RPMI7951 (cell line): Measurements from ENCODE around the gene ZNF398. TPM values are rescaled to one million over a fixed set of nuclear protein-coding genes. Genes with fewer than 3 reads are reported as not detected.

Experiments used
- DNase-seq: peaks from one replicate; pipeline ENCODE4 v3.0.0-alpha.2; 2012; ENCODE audit warnings: low read depth
- total RNA-seq: library from RNA; depleted of rRNA; stranded (reverse); fragments of >200 nt; shearing (Covaris generic); gene quantifications from 2 replicates; pipeline ENCODE4 v1.2.3, GENCODE V29; 2014; rRNA removed

ZNF398 gene, protein sequence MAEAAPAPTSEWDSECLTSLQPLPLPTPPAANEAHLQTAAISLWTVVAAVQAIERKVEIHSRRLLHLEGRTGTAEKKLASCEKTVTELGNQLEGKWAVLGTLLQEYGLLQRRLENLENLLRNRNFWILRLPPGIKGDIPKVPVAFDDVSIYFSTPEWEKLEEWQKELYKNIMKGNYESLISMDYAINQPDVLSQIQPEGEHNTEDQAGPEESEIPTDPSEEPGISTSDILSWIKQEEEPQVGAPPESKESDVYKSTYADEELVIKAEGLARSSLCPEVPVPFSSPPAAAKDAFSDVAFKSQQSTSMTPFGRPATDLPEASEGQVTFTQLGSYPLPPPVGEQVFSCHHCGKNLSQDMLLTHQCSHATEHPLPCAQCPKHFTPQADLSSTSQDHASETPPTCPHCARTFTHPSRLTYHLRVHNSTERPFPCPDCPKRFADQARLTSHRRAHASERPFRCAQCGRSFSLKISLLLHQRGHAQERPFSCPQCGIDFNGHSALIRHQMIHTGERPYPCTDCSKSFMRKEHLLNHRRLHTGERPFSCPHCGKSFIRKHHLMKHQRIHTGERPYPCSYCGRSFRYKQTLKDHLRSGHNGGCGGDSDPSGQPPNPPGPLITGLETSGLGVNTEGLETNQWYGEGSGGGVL
- total RNA-seq: 11.1 and 14.2 TPM in 2 replicates

DNA sequence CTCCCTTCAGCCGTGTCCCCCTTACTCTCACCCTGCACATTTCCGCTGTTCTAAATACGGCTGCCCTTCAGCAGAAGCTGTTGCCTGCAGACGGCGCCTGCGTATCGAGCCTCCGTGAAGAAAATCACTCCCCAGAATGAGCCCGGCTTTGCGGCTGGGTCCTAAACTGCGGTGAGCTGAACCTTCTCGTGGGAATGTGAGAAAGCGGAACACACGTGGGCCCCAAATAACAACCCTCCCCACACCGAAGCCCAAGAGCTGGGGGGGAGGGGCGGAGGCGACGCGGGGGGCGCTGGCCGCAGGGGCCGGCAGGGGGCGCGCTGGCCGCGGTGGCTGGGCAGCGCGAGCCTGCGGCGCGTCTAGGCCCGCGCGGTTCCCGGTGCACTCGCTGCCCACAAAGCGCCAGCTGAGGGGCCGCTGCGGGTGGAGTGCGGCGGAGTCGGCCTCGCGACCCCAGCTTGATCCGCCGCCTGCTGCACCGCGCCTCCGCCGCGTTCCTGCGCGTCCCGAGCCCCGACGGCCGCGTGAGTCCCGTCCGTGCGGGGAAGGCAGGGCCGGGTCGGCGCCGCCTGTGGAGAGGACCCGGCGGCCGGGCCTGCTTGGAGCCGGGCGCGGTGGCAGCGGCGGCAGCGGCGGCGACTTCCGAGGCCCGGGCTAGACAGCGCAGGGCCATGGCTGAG is at the start of gene ZNF398:
Gene ZNF398 (plus strand): TSS at position 382 of the 680 bp plus-strand sequence. CDS start 290 bp downstream, at position 672.
- peak; percentile 82 for DNase-seq

DNA sequence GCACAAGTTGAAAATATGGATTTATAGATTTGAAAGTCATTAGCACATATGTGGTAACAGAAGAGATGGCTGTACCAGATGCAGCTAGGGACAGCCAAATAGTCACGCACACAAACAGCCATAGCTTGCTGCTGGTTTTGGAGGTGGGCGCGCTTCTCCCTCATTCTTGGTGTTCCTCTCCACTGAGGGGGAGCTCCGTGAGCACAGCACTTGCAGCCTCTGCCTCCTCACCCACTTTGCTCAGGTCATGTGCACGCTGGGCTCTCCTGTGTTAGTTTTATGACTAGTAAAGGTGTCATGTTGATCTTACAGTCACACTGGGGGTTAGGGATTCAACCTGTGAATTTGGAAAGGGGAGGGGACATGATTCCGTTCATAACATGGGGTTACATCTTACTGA is 48.2 kb upstream of the ZNF398 start:
- no peak for DNase-seq

DNA sequence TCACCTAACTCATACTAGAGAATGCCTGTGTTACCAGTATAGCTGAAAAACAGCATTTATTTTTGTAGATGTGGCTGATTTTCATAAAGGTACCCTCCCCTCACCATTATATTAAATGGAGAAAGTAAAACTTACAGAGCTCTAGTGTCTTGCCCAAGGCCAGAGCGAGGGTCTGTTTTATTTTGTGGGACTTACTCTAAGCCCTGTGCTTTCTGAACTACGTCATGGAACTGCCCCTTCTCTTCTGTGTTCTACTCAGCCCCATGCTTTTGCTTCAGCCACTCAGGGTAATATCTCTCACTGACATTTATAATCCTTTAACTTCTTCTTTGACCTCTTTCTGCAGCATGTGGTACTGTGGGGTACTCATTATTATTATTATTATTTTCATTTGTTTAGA is 46.4 kb upstream of the ZNF398 start:
- DNase-seq: no peak

DNA sequence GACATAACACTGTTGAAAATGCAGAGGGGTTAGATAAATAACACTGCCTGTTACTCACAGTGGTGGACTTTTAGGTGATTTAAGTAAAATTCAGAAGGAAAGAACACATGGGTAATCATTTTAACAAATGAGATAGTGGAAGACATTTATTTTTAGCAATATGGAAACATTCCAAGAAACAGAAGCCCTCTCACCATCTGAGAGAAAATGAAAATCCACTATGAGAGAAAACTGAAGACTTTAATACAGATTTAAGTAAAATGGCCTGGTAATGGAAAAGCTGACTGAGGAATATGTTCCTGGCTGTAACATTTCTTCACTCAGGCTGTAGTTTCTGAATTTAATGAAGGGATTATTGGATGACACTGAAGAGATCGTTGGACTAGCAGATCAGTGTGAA is 44.6 kb upstream of the ZNF398 start:
- DNase-seq: no peak

DNA sequence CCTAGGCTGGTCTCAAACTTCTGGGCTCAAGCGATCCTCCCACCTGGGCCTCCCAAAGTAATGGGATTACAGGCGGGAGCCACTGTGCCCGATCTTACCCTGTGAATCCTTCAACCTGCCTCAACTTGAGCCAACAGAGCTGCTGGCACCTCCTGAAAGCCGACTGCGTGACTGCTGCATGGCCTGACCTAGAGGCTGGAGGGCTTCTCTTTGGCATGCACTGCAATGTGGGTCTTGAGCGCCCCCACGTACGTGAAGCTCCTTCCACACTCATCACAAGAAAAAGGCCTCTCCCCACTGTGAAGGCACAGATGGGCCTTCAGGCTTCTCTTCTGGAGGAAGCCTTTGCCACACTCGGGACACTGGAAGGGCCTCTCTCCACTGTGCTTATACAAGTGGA is 43.8 kb upstream of the ZNF398 start:
- no peak for DNase-seq

DNA sequence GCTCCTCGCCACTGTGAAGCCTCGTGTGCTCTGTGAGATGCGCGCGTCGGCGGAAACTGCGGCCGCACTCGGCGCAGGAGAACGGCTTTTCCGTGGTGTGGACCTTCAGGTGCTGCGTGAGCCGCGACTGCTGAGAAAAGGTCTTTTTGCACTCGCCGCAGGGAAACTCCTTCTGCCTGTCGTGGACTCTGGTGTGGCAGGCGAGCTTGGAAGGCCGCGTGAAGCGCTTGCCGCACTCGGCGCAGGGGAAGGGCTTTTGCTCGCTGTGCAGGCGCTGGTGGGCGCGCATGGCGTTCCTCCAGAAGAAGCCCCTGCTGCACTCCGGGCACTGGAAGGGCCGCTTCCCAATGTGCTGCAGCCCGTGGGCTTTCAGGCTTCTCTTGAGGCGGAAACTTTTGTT is 43.0 kb upstream of the ZNF398 start:
- DNase-seq: no peak

DNA sequence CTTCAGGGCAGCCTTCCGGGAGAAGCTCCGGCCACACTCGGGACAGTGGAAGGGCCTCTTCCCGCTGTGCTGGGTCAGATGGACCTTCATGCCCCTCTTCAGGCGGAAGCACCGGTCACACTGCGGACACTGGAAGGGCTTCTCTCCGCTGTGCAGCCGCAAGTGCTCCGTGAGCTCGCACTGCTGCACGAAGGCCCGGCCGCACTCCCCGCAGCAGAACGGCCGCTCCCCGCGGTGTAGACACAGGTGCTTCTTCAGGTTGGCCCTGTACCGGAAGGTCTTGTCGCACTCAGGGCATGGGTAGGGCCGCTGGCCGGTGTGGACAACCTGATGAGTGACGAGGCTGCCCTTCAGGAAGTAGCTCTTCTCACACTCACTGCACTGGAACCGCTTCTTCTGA is 42.5 kb upstream of the ZNF398 start:
- no peak for DNase-seq

DNA sequence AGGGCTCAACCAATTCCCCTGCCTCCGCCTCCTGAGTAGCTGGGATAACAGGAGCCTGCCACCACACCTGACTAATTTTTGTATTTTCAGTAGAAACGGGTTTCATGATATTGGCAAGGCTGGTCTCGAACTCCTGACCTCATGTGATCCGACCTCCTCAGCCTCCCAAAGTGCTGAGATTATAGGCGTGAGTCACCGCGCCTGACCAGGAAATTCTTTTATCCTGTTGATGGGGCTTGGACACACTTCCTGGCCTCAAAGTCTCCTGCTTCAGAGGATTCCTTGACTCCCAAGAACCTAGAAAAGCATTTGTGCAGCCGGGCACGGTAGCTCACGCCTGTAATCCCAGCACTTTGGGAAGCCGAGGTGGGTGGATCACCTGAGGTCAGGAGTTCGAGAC is 37.3 kb upstream of the ZNF398 start:
- no peak for DNase-seq

DNA sequence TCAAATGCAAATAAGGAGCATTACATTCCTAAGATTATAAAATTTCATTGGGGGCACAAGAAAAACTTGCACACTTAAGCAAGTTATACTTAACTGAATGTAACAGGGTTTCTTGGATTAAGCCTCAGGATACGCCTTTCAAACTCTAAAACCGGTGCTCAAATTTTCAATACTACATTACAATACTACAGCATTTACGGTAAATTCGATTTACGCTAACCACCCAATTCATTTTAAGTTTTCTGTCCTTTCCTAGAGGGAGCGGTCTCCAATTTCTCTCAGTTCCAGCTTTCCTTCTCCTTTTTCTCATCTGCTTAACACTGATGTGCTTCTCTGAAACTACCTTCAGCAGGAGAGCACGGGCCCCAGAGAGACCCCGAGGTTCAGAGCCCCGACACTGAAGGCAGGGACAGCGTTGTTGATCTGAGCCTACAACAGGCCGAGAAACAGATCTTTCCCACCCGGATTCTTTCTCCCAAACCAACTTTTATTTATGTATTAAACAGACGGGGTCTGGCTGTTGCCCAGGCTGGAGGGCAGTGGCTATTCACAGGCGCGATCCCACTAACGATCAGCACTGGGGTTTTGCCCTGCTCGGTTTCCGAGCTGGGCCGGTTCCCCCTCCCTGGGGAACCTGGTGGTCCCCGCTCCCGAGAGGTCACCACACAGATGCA is 21.9 kb upstream of the ZNF398 start:
- peak; percentile 10 for DNase-seq

DNA sequence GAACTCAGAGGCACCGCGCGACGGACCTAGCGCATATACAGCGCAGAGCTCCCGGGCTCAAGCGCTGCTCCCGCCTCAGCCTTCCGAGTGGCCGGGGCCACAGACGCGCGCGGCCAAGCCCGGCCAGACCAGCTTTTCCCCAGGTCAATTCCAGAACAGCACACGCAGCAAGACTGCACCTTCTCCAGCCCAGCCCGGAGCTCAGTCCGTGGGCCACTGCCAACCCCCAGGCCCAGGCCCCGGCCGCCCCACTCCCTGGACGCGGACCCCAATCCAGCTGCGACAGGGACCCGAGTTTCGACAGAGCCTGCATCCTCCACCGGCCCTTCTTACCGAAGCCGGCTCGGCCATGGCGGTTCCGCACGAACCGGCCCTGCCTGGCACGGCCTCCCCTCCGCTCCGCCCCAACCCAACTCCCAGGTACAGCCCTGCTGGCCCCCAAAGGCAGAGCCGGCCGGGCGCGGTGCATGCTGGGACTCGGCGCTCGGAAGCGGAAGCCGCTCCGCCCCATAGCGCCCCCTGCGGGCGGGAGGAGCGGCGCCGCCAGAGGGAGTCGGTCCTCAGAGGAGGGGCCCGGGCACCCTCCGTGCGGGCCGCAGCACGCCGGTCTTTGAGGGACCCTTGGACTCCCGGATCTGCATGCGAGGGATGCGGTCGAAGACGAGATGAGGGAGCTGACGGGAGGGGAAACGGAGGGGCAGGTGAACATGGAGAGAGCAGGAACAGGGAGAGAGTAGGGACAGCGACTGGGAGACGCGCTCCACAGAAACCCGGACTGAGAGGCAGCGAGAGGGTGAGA is 21.2 kb upstream of the ZNF398 start, which contains the start of gene ZNF425:
Gene ZNF425 (minus strand): TSS at position 462 of the 799 bp plus-strand sequence. CDS start 111 bp downstream, at position 351.
- peak; percentile 90 for DNase-seq

DNA sequence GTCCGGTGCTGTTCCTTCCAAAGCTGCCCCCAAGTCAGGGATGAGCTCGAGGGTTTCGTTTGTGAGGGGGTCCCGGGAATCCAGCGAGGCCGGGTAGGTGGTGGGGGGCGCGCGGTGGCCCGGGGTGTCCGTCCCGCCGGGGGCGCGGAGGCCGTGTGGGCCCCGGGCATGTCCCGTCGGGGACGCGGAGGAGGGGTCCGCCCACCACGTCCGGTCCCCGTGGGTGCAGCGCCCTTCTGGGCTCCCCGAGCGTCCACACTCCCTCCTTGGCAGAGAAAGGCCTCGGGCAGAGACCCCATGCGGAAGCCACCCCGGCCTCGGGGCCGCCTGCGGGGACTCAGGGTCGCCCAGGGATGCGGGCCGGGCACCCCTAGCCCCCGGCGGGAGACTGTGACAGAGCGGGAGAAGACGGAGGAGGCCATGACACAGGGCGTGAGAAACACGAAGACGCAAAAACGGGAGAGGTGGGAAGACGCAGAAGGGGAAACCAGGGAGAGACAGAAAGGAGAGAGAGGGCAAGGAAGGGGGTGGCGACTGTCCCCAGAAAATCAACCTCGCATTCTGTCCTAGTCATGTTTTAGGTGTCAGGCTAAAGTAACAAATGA is 20.5 kb upstream of the ZNF398 start:
- peak; percentile 45 for DNase-seq

DNA sequence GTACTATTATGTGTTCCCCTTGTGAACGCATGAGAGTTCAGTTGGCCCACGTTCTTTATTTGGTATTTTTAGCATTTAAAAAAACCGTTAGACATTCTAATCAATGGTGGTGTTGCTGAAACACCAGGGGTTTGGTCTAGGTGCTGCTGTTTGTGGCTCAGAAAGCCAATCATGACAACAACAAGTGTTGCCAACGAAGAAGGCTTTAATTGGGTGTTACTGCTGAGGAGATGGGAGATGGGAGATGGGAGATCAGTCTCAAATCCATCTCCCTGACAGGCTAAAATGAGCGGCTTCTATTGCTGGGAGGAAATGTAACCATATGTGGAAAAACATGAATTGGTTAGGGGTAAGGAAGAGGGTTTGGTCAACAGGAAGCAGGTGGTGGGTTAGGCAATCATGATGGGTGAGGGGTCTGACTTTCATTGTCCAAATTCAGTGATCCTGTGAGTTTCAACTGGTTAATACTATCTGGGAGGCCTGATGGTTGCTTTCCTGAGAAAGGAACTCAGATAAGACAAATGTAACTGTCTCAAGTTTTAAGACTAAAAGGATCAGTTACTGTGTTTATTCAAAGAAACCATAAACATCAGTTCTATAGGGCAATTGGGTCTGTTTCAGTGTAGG is 16.6 kb upstream of the ZNF398 start:
- no peak for DNase-seq

DNA sequence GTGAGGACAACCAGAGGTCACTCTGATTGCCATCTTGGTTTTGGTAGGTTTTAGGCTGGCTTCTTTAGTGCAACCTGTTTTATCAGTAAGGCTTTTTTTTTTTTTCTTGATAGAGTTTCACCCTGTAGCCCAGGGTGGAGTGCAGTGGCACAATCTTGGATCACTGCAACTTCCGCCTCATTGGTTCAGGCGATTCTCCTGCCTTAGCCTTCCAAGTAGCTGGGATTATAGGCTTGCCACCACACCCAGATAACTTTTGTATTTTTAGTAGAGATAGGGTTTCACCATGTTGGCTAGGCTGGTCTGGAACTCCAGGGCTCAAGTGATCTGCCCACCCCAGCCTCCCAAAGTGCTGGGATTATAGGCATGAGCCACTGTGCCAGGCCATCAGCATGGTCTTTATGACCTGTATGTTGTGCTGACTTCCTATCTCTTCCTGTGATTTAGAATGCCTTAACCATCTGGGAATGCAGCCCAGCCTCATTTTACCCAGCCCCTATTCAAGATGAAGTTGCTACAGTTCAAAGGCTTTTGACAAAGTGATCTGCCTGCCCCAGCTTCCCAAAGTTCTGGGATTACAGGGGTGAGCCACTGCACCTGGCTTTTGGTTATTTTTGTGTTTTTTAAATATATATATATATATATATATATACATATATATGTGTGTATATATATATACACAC is 14.1 kb upstream of the ZNF398 start:
- no peak for DNase-seq

DNA sequence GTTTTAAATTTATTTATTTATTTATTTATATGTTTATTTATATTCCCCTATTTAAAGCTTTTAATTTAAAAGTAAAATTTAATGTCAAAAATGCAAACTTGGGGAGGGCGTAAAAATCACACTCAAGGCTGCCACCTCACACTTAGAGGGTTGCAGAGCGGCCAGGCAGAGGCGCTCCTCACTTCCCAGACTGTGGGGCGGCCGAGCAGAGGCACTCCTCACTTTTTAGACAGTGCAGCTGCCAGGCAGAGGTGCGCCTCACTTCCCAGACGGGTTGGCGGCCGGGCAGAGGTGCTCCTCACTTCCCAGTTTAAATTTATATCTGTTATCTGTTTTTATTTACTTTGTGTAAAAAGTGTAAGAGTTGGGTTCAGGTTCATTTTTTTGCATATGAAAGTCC is 11.1 kb upstream of the ZNF398 start:
- DNase-seq: no peak

DNA sequence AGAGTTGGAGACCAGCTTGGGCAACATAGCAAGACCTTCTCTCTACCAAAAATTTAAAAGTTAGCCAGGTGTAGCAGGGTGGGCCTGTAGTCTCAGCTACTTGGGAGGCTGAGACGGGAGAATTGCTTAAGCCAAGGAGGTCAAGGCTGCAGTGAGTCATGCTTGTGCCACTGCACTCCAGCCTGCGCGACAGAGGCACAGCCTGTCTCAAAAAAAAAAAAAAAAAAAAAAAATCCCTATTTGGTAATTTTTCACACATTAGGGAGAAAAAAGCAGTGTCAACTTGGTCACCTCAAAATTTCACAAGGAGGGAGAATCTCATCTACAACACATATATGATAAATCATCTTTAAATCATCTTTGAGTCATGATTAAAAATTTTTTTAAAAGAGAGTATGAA is 6.4 kb upstream of the ZNF398 start:
- DNase-seq: peak; percentile 7

DNA sequence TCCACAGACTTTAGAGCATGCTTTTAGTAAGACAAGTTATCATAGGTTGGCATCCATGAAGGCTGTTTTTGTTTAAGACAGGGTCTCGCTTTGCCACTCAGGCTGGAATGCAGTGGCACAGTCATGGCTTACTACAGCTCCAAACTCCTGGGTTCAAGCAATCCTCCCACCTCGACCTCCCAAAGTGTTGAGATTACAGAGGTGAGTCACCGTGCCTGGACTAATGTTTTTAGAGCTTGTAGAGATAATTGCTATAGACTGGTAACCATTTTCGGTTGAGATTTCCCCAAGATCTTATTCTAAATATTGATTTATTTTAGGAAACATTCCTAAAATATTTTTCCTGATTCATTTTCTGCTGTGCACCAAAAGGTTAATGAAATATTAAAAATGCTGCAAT is 5.4 kb upstream of the ZNF398 start:
- DNase-seq: no peak

DNA sequence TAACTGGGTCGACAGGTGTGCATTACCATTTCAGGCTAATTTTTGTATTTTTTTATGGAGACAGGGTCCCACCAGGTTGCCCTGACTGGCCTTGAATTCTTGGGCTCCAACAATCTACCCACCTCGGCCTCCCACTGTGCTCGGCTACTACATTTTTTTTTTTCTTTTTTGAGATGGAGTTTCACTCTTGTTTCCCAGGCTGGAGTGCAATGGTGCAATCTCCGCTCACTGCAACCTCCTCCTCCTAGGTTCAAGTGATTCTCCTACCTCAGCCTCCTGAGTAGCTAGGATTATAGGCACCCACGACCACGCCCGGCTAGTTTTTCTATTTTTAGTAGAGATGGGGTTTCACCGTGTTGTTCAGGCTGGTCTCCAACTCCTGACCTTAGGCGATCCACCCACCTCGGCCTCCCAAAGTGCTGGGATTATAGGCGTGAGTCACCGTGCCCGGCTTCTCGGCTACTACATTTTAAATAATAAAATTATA is 2.8 kb upstream of the ZNF398 start:
- peak; percentile 47 for DNase-seq

DNA sequence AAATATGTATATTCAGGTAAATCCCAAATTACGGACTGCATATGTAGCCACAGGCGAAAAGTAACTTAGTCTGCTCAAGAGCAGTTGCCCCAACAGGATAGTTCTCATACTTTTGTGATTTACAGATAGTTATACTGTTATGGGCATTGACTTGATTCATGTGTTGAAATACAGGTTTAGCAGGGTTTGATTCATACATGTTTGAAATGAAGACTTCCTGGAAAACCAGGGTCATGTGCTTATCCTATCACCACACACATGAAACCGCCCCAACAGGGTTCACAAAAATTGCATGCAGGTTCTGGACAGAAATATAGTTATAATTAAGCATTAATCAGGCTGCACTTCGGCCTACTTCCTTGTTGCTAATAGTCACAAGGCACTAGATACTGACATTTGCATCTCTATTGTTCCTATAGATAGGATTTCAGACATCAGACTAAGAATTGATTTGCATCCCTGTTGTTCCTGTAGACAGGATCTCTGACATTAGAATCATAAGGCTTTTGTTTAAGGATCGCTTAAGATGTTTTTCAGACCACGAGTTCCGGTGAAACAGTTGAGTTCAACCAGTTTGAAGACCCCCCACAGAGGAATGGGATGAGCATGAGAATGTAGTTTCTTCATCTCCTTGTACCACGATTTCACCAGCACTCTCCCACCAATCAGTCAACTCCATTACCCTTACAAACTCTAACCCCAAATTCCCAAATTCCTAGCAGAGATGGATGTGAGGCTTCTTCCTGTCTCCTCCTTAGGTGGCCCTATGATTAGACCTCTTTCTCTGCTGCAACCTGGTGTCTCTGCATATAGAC is 2.0 kb upstream of the ZNF398 start:
- DNase-seq: no peak
